ENCODE measurements around the gene PGLYRP4. TPM values are rescaled to one million over a fixed set of nuclear protein-coding genes. Genes with fewer than 3 reads are reported as not detected.

The PGLYRP4 gene
- total RNA-seq, 1 donor from 2014 or later: not detected

DNA sequence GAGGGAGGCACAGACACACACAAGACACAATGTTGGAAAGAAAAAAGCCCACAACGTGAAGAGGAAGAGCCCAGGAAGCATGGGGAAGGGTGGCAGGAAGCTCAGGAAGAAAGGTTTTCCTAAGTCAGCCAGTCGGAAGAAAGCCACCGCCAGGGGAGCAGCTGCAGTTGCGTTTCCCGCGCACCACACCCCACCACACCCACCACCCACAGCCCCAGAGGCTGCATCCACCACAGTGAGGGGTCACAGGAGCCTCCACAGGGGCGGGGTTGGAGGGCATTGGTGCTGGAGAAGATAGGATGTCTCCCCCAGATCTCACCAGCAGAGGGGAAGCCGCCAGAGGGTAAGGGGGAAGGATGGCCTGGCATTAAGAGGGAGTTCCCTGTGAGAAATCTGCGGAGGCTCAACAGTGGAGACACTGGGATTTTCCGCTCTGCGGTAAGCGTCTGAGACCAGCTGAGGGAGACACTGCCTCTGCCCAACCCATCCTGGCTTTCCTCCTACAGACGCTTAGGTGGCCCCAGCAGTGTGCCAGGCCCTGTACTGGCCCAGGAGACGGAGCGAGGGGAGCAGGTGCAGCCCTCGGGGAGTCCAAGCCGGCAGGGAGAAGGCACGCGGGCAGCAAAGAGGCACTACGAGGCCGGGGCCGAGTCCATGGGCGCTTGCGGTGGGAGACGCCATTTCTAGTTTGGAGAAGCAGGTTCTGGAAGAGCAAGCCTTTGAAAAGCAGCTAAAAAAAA lies 55.7 kb downstream of the PGLYRP4 start:
- DNase-seq (ENCODE audit: low read depth, low spot score): no peak

DNA sequence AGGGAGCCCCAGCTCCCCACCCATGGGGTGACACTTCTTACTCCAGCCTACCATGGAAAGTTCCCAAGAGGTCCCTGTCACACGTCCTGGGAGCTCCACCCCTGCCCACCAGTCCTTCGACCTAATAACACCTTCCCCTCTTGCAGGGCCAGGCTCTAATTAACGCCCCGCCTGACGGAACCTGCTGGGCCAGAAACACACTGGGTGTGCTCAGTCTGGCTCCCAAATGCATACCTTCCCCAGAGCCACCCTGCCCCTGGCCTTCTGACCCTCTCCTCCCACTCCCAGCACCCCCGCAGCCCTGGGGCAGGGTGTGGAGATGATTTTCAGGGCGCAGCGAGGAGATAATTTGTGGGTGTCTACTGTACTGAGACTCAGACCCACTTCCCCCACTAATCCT lies 56.5 kb downstream of the PGLYRP4 start:
- DNase-seq (ENCODE audit: low read depth, low spot score): no peak

DNA sequence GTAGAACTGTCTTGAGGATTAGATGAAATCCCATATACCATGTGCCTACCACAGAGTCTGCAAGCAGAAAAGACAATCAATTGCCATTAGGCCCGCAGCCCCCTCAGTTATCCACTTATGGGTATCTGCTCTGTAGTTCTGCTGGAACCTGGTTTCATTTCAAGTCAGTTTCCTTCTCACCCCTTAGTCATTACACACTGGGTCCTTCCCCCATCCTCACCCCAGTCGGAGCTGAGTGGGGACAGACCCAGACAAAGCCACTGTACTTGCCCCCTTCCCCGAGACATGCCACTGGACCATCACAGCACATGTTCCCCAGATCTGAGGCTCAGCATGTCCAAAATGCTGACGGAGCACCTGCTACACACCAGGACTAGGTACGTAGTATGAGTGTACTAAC lies 57.1 kb downstream of the PGLYRP4 start:
- no peak for DNase-seq (ENCODE audit: low read depth, low spot score)

DNA sequence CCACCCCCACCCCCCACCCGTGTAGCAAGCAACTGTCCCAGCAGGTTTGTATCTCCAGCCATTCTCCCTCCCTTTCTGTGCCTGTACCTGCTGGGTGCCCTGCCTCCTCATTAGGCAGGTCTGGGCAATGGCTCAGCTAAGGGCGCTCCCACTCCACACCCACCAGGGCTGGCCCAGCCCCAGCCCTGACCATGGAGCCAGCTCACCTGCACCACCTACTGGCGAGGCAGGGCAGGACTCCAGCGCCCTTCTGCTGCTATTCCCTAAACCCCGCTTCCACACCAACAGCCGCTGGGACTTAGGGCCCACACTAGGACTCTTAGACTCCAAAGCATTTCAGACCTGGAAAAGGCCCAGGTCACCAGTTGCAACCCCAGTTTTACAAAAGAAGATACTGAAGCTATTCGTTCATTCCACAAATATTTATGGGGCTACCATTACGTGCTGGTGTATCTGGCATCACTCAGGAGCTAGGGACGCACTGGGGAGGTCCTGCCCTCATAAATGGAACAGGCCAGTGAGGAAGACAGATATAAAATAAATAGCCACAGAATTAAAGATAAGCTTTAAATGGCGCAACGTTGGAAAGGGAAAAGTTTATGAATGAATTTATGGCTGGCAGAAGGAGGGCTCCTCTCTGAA lies 59.9 kb downstream of the PGLYRP4 start:
- DNase-seq (ENCODE audit: low read depth, low spot score): no peak

Other genes starting within 250 kb of the PGLYRP4 start
- gene SPRR2F, start 235.3 kb downstream of the PGLYRP4 start, total RNA-seq: not detected in 2 replicates
- not detected in 2 replicates for gene SPRR2G, start 198.0 kb downstream of the PGLYRP4 start, total RNA-seq
- gene LELP1, start 145.4 kb downstream of the PGLYRP4 start, total RNA-seq: not detected in 2 replicates
- gene PRR9, start 131.3 kb downstream of the PGLYRP4 start, total RNA-seq: not detected in 2 replicates
- not detected in 2 replicates for gene LORICRIN, start 89.2 kb downstream of the PGLYRP4 start, total RNA-seq
- not detected in 2 replicates for gene PGLYRP3, start 35.9 kb downstream of the PGLYRP4 start, total RNA-seq
- 0.13 and 0.95 TPM in 2 replicates for gene S100A9, start 9.0 kb upstream of the PGLYRP4 start, total RNA-seq
- not detected in 2 replicates for gene S100A12, start 26.8 kb upstream of the PGLYRP4 start, total RNA-seq
- not detected in 2 replicates for gene S100A8, start 42.2 kb upstream of the PGLYRP4 start, total RNA-seq
- not detected in 2 replicates for gene S100A7A, start 67.7 kb upstream of the PGLYRP4 start, total RNA-seq
- not detected in 2 replicates for gene S100A7, start 111.8 kb upstream of the PGLYRP4 start, total RNA-seq
- gene S100A6, start 187.2 kb upstream of the PGLYRP4 start, total RNA-seq: 527 and 1,896 TPM in 2 replicates
- gene S100A5, start 192.1 kb upstream of the PGLYRP4 start, total RNA-seq: not detected in 2 replicates
- 0.60 and 0.66 TPM in 2 replicates for gene S100A4, start 197.0 kb upstream of the PGLYRP4 start, total RNA-seq
- 0.66 and 0.85 TPM in 2 replicates for gene S100A3, start 200.4 kb upstream of the PGLYRP4 start, total RNA-seq
- gene S100A2, start 217.0 kb upstream of the PGLYRP4 start, total RNA-seq: 1.6 and 2.2 TPM in 2 replicates

Data from pulmonary artery endothelial cell (primary cell).